ENCODE data around the gene CHEK2. TPM values are rescaled to one million over a fixed set of nuclear protein-coding genes. Genes with fewer than 3 reads are reported as not detected.

Gene CHEK2
- total and polyA plus RNA-seq, 2 experiments from 2014 or later: 86.0 to 121 TPM

DNA sequence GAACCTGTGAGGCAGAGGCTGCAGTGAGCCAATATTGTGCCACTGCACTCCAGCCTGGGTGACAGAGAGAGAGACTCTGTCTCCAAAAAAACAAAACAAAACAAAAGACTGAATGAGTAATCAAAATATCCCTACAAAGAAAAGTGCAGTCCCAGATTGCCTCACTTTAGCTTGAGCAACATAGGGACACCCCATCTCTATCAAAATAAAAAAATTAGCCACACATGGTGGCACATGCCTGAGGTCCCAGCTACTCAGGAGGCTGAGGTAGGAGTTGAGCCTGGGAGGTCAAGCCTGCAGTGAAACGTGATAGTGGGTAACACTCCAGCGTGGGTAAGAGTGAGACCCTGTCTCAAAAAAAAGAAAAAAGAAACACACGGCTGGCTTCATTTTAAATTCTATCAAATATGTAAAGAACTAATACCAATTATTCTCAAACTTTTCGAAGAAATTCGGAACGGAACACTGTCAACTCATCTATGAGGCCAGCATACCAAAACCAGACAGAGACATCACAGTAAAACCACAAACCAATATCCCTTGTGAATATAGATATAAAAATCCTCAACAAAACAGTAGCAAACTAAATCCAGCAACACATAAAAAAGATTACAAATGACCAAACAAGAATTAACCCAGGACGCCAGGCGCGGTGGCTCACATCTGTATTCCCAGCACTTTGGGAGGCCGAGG is 12.9 kb downstream of the CHEK2 start (continued):
- no peak for TF ChIP-seq ZNF114 (CRISPR knock-in tag; IDR thresholded peaks at IDR 0.05)
- no peak for TF ChIP-seq JUNB (IDR thresholded peaks at IDR 0.05; ENCODE audit: unreplicated experiment)
- no peak for TF ChIP-seq ZNF331 (CRISPR knock-in tag; IDR thresholded peaks at IDR 0.05; ENCODE audit: low read depth)
- TF ChIP-seq, protein P1, sequence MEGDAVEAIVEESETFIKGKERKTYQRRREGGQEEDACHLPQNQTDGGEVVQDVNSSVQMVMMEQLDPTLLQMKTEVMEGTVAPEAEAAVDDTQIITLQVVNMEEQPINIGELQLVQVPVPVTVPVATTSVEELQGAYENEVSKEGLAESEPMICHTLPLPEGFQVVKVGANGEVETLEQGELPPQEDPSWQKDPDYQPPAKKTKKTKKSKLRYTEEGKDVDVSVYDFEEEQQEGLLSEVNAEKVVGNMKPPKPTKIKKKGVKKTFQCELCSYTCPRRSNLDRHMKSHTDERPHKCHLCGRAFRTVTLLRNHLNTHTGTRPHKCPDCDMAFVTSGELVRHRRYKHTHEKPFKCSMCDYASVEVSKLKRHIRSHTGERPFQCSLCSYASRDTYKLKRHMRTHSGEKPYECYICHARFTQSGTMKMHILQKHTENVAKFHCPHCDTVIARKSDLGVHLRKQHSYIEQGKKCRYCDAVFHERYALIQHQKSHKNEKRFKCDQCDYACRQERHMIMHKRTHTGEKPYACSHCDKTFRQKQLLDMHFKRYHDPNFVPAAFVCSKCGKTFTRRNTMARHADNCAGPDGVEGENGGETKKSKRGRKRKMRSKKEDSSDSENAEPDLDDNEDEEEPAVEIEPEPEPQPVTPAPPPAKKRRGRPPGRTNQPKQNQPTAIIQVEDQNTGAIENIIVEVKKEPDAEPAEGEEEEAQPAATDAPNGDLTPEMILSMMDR (conservative IDR thresholded peaks at IDR 0.05; ENCODE audit: low read depth in 2 of 2): no peak
- TF ChIP-seq NANOG (IDR thresholded peaks at IDR 0.05; ENCODE audit: borderline replicate concordance): no peak
- TF ChIP-seq, protein P2, sequence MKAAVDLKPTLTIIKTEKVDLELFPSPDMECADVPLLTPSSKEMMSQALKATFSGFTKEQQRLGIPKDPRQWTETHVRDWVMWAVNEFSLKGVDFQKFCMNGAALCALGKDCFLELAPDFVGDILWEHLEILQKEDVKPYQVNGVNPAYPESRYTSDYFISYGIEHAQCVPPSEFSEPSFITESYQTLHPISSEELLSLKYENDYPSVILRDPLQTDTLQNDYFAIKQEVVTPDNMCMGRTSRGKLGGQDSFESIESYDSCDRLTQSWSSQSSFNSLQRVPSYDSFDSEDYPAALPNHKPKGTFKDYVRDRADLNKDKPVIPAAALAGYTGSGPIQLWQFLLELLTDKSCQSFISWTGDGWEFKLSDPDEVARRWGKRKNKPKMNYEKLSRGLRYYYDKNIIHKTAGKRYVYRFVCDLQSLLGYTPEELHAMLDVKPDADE (IDR thresholded peaks at IDR 0.05): no peak
- no peak for TF ChIP-seq POLR2AphosphoS5 (IDR thresholded peaks at IDR 0.05; ENCODE audit: low read depth)
- no peak for TF ChIP-seq STAT1 (IDR thresholded peaks at IDR 0.05; ENCODE audit: unreplicated experiment)
- no peak for TF ChIP-seq EZH2phosphoT487 (IDR thresholded peaks at IDR 0.05; ENCODE audit: unreplicated experiment)

DNA sequence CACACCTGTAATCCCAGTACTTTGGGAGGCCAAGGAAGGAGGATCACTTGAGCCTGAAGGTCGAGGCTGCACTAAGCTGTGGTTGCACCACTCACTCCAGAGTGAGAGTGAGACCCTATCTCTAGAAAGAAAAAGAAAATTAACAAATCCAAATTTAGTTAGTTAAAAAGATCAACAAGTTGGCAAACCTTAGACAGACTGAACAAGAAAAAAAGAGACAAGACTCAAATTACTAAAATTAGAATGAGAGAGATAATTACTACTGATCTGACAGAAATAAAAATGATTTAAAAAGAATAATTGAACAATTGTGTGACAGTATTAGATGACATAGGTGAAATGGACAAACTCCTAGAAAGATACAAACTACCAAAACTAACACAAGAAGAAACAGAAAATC is 13.6 kb downstream of the CHEK2 start:
- H3K9me3 Mint-ChIP-seq: no peaks in the 10 kb centered on the region
- Histone ChIP-seq H2AFZ (no peak overlapping the region), H3K9me2 (ENCODE audit: insufficient read depth) (no peaks in the 10 kb centered on the region), H4K20me1 (replicated peaks; ENCODE audit: insufficient read depth) (peaks cover 3% of the 10 kb centered on the region), H3K4me1 (ENCODE audit: insufficient read depth) (no peaks in the 10 kb centered on the region), H3K79me2 (replicated peaks; ENCODE audit: insufficient read depth) (peaks cover 24% of the 10 kb centered on the region), H3K4me3 (no peak overlapping the region), H3K36me3 (ENCODE audit: insufficient read depth) (peaks cover 33% of the 10 kb centered on the region), H3K4me2 (no peak overlapping the region), H3F3A (replicated peaks; ENCODE audit: low read depth) (peaks cover 7% of the 10 kb centered on the region; the same call in 1 of the 2 replicates), H3K27me3 (ENCODE audit: insufficient read depth) (no peaks in the 10 kb centered on the region), H3K27ac (ENCODE audit: low read depth) (no peak overlapping the region)
- DNase-seq (ENCODE audit: low spot score): no peak
- TF ChIP-seq EZH2 (IDR thresholded peaks at IDR 0.05; ENCODE audit: low read depth, unreplicated experiment): no peak
- TF ChIP-seq ZNF331 (CRISPR knock-in tag; IDR thresholded peaks at IDR 0.05; ENCODE audit: low read depth): no peak
- TF ChIP-seq EZH2phosphoT487 (IDR thresholded peaks at IDR 0.05; ENCODE audit: unreplicated experiment): no peak
- TF ChIP-seq, protein P3, sequence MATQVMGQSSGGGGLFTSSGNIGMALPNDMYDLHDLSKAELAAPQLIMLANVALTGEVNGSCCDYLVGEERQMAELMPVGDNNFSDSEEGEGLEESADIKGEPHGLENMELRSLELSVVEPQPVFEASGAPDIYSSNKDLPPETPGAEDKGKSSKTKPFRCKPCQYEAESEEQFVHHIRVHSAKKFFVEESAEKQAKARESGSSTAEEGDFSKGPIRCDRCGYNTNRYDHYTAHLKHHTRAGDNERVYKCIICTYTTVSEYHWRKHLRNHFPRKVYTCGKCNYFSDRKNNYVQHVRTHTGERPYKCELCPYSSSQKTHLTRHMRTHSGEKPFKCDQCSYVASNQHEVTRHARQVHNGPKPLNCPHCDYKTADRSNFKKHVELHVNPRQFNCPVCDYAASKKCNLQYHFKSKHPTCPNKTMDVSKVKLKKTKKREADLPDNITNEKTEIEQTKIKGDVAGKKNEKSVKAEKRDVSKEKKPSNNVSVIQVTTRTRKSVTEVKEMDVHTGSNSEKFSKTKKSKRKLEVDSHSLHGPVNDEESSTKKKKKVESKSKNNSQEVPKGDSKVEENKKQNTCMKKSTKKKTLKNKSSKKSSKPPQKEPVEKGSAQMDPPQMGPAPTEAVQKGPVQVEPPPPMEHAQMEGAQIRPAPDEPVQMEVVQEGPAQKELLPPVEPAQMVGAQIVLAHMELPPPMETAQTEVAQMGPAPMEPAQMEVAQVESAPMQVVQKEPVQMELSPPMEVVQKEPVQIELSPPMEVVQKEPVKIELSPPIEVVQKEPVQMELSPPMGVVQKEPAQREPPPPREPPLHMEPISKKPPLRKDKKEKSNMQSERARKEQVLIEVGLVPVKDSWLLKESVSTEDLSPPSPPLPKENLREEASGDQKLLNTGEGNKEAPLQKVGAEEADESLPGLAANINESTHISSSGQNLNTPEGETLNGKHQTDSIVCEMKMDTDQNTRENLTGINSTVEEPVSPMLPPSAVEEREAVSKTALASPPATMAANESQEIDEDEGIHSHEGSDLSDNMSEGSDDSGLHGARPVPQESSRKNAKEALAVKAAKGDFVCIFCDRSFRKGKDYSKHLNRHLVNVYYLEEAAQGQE (IDR thresholded peaks at IDR 0.05; ENCODE audit: unreplicated experiment): no peak
- H3K4me1 Mint-ChIP-seq: no peaks in the 10 kb centered on the region; the same call in 2 of the 3 replicates
- no peak for ATAC-seq
- peaks cover 75% of the 10 kb centered on the region for H3K36me3 Mint-ChIP-seq (ENCODE audit: low read depth)
- peaks cover 6% of the 10 kb centered on the region for H3K27me3 Mint-ChIP-seq (ENCODE audit: insufficient read depth, low read depth, poor library complexity)
- H3K4me3 Mint-ChIP-seq: no peak overlapping the region
- no peak overlapping the region; the same call in 1 of the 2 replicates for H3K27ac Mint-ChIP-seq
